Fibroblast of upper back skin (primary cell): ENCODE data around the gene RCBTB1.
"Not testable (repeated sequence)": the region's sequence is repeated elsewhere in the genome, so short reads cannot be mapped to it uniquely, and the experiment has no call there.

Experiments
- DNase-seq: peaks from one replicate; pipeline ENCODE4 v3.0.0-alpha.2; 2013

The RCBTB1 gene

DNA sequence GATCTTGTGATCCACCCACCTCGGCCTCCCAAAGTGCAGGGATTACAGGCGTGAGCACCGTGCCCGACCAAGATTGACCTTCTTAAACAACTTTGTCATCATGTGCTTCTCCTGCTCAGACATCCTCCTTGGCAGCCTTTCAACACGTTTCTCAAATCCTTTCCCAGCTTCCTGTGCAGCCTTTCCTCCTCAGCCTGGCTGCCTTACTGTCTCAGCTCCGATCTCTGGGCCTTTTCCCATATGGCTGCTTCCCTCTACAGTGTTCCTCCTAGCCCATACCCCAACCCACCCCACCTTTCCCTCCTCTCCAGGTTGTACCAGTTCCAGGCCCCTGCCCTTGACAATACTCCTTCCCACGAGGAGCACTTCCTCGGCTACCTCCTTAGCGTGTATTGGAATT lies 82.4 kb downstream of the RCBTB1 start:
- peak; percentile 65 for DNase-seq

- peak; percentile 63 for DNase-seq
Observed at GRCh38 chr13:49499889-49500660, 85.3 kb downstream of the RCBTB1 start.

- no peak for DNase-seq
Observed at GRCh38 chr13:49498206-49498605, 87.2 kb downstream of the RCBTB1 start.

DNA sequence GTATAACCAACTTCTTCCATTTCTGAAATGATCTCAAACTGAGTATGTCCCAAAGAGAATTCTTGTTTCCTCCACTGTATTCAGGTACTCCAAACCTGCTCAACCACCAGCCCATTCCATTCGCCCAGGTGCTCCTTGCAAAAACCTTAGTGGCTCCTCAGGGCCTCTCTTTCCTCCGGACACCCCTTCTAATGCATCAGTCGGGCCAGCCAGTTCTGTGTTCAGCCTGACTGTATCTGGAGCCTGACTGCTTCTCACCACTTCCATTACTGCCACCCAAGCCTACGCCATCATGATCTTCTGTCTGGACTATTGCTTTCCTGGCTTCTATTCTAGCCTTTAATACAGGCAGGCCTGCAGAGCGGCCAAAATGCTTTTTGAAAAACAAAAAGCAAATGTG lies 88.1 kb downstream of the RCBTB1 start:
- DNase-seq: no peak

- not testable (repeated sequence) for DNase-seq
Observed at GRCh38 chr13:49496837-49497236, 88.5 kb downstream of the RCBTB1 start.

GRCh38 chr13:49495783-49496762 lies 89.3 kb downstream of the RCBTB1 start, which contains the start of gene PHF11:
PHF11 (plus strand) TSS chr13:49495953; CDS start chr13:49496002, 49 bp downstream.
- DNase-seq: peak; percentile 72

DNA sequence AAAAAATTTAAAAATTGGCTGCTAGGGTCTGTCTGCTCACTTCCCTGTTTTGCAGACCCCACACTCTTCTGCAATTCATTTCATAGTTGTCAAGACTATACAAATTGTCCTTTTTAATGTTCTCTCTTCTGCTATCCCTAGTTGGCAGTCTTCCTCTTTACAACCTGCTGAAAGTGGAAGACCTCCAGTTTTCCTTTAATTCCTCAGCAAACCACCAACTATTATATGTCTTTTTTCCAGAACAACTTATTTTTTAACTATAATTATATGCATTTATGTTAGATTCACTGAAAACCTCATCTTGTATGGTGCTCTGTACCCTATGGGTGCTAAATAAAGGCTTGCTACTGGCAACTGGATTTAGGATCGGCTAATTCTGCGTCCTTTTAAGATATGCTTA lies 90.7 kb downstream of the RCBTB1 start:
- no peak for DNase-seq

DNA sequence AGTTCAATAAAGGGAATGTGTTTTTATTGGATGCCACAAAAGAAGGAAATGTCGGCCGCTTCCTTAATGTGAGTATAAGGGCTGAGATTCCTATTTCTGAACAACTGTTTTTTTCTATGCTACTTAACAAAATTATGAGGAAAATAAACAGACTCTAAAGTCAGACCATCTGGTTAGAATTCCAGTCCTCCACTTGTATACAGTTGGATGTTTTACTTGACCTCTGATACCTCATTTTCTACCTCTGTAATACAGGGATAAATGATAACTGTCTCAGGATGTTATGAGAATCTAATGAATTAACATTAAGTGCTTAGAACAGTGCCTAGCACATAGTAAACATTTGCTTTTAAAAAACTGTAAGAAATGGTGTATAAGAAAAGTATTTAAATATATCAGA lies 96.8 kb downstream of the RCBTB1 start:
- DNase-seq: no peak
